ENCODE measurements around the gene WDR12. TPM values are rescaled to one million over a fixed set of nuclear protein-coding genes. Genes with fewer than 3 reads are reported as not detected.
A peak's percentile ranks its signal among the peaks of the same experiment; 100 is the strongest.

Gene WDR12
- 27.3 TPM for polyA plus RNA-seq (2012; ENCODE audit: insufficient read length, low read depth)

DNA sequence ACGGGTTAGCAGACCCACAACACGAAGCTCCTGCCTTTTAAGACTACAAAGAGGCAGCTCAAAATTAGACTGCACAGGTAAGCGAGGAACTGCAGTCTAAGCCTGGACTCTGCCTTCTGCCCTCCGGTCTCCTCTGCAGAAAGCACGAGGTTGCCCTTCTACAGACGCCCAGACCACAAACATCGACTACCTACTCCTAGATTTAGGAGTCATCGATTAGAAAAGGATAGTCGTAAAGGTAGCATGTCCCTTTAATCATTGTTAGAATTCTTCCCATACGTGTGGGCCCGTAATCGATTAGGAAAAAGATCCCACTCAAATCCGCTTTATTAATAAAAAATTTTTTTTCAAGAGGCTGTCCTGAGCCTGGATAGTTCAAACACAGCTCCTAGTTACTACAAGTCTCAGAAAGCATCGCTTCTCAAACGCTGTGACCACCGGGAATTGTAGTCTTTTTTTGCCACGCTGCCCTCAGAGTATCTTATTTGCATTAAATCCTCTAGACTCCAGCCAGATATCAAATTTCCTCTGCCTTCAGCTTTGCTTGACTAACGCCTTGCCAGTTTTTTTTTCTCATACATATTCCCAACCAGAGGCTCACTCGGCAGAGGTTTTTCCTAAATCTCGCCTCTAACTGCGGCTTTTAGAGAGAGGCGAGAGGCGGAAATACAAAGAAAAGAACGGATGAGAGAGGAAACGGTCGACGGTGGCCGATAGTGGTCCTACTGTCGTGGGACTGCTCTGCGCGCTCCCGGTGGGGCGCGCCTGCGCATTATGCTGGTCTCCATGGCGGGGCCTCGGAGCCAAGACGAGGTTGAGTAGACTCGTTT lies at the start of gene WDR12, which contains the start of gene CARF:
WDR12 (minus strand) TSS at position 162 of the 830 bp plus-strand sequence. CDS start 197 bp downstream, outside the sequence.
CARF (plus strand) TSS at position 764 of the 830 bp plus-strand sequence. CDS start 29,628 bp downstream, outside the sequence.
- TF ChIP-seq TAF1 (IDR thresholded peaks at IDR 0.05; ENCODE audit: borderline replicate concordance, insufficient read depth, low read length) (no peak; the same call in 1 of the 2 replicates), FOXP2 (optimal IDR thresholded peaks at IDR 0.05; ENCODE audit: borderline replicate concordance, extremely low read depth, extremely low read length, insufficient read depth) (no peak), SIN3A (IDR thresholded peaks at IDR 0.05; ENCODE audit: borderline replicate concordance, insufficient read depth, low read length) (peak; percentile 77; the same call in 1 of the 2 replicates), POLR2AphosphoS5 (IDR thresholded peaks at IDR 0.05; ENCODE audit: low read depth, low read length) (peak; percentile 21; the same call in 1 of the 2 replicates), REST (IDR thresholded peaks at IDR 0.05; ENCODE audit: insufficient read depth in 1 of 2, low read depth in 2 of 2, low read length in 2 of 2) (no peak)

DNA sequence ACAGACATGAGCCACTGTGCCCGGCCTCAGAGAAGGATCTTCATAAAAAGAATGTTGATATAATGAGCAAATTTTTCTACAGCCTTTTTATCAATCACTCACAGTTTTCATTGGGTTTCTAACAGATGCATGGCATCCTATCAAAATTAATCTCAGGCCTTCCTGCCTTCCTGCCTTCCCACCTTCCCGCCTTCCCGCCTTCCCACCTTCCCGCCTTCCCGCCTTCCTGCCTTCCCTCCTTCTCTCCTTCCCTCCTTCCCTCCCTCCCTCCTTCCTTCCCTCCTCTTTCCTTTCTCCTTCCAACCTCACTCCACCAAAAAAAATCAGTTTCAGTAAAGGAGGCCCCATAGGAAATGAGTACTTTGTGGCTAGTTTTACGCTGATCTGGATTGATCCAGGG lies 49.1 kb upstream of the WDR12 start:
- TF ChIP-seq TAF1 (IDR thresholded peaks at IDR 0.05; ENCODE audit: borderline replicate concordance, insufficient read depth, low read length): no peak
- TF ChIP-seq POLR2AphosphoS5 (IDR thresholded peaks at IDR 0.05; ENCODE audit: low read depth, low read length): no peak
- TF ChIP-seq REST (IDR thresholded peaks at IDR 0.05; ENCODE audit: insufficient read depth in 1 of 2, low read depth in 2 of 2, low read length in 2 of 2): no peak
- TF ChIP-seq FOXP2 (optimal IDR thresholded peaks at IDR 0.05; ENCODE audit: borderline replicate concordance, extremely low read depth, extremely low read length, insufficient read depth): no peak
- no peak for TF ChIP-seq SIN3A (IDR thresholded peaks at IDR 0.05; ENCODE audit: borderline replicate concordance, insufficient read depth, low read length)

GRCh38 chr2:202950592-202950991 lies 39.1 kb upstream of the WDR12 start:
- TF ChIP-seq POLR2AphosphoS5 (IDR thresholded peaks at IDR 0.05; ENCODE audit: low read depth, low read length) (no peak), FOXP2 (optimal IDR thresholded peaks at IDR 0.05; ENCODE audit: borderline replicate concordance, extremely low read depth, extremely low read length, insufficient read depth) (no peak), TAF1 (IDR thresholded peaks at IDR 0.05; ENCODE audit: borderline replicate concordance, insufficient read depth, low read length) (no peak), REST (IDR thresholded peaks at IDR 0.05; ENCODE audit: insufficient read depth in 1 of 2, low read depth in 2 of 2, low read length in 2 of 2) (no peak), SIN3A (IDR thresholded peaks at IDR 0.05; ENCODE audit: borderline replicate concordance, insufficient read depth, low read length) (no peak)

GRCh38 chr2:202945497-202945896 lies 34.0 kb upstream of the WDR12 start:
- TF ChIP-seq POLR2AphosphoS5 (IDR thresholded peaks at IDR 0.05; ENCODE audit: low read depth, low read length) (no peak), TAF1 (IDR thresholded peaks at IDR 0.05; ENCODE audit: borderline replicate concordance, insufficient read depth, low read length) (no peak)

- TF ChIP-seq FOXP2 (optimal IDR thresholded peaks at IDR 0.05; ENCODE audit: borderline replicate concordance, extremely low read depth, extremely low read length, insufficient read depth) (no peak), REST (IDR thresholded peaks at IDR 0.05; ENCODE audit: insufficient read depth in 1 of 2, low read depth in 2 of 2, low read length in 2 of 2) (no peak)
Measured at GRCh38 chr2:202944816-202945215, 33.3 kb upstream of the WDR12 start.

All from PFSK-1 (cell line).